Measurements from ENCODE around the gene PRKACA.

GRCh38 chr19:14118165-14119051 lies 846 bp upstream of the PRKACA start:
- TF ChIP-seq CTCF (IDR thresholded peaks at IDR 0.05), result no peak
- no peak for TF ChIP-seq CHD2 (IDR thresholded peaks at IDR 0.05; ENCODE audit: low read length, partially characterized antibody)
- TF ChIP-seq POLR2A (IDR thresholded peaks at IDR 0.05; ENCODE audit: low read length), result no peak
- no peak for TF ChIP-seq MAFK (IDR thresholded peaks at IDR 0.05; ENCODE audit: partially characterized antibody)
- TF ChIP-seq RFX5 (IDR thresholded peaks at IDR 0.05), result no peak
- no peak for TF ChIP-seq ZFP36 (IDR thresholded peaks at IDR 0.05; ENCODE audit: borderline replicate concordance, partially characterized antibody)
- no peak for TF ChIP-seq REST (IDR thresholded peaks at IDR 0.05)

Measured in A549 (cell line).